Stimulated activated CD8-positive, alpha-beta memory T cell treated with anti-CD3 and anti-CD28 coated beads, Interleukin-15, amount 100 ng/mL, for 4 hours (primary cell): ENCODE data around the gene FRMD3.

Experiments
- DNase-seq, 2 donors: peaks; one replicate each; pipeline ENCODE4 v3.0.0-alpha.2; 2020; ENCODE audit warnings: low read depth in 2 of 2

The FRMD3 gene

GRCh38 chr9:83283528-83283927 lies 254.7 kb downstream of the FRMD3 start:
- DNase-seq, result no peak

- no peak for DNase-seq
Measured at GRCh38 chr9:83281306-83282255, 256.6 kb downstream of the FRMD3 start.

- DNase-seq, result no peak
Measured at GRCh38 chr9:83280790-83281189, 257.4 kb downstream of the FRMD3 start.

- DNase-seq, result no peak
Measured at GRCh38 chr9:83280268-83280667, 257.9 kb downstream of the FRMD3 start.

GRCh38 chr9:83274787-83275186 lies 263.4 kb downstream of the FRMD3 start:
- DNase-seq, result no peak

- no peak for DNase-seq
Measured at GRCh38 chr9:83271665-83272071, 266.5 kb downstream of the FRMD3 start.

- no peak for DNase-seq
Measured at GRCh38 chr9:83270116-83270515, 268.1 kb downstream of the FRMD3 start.

- DNase-seq, result no peak
Measured at GRCh38 chr9:83267741-83268140, 270.5 kb downstream of the FRMD3 start.

GRCh38 chr9:83266666-83267496 lies 271.3 kb downstream of the FRMD3 start:
- no peak for DNase-seq

- DNase-seq, result no peak
Measured at GRCh38 chr9:83266331-83266665, 271.9 kb downstream of the FRMD3 start.

- no peak for DNase-seq
Measured at GRCh38 chr9:83264315-83264714, 273.9 kb downstream of the FRMD3 start.

- no peak for DNase-seq
Measured at GRCh38 chr9:83259558-83259957, 278.6 kb downstream of the FRMD3 start.

- no peak for DNase-seq
Measured at GRCh38 chr9:83257937-83258891, 280.0 kb downstream of the FRMD3 start.

- DNase-seq, result no peak
Measured at GRCh38 chr9:83247732-83248131, 290.5 kb downstream of the FRMD3 start.

GRCh38 chr9:83245979-83246659 lies 292.1 kb downstream of the FRMD3 start:
- no peak for DNase-seq

GRCh38 chr9:83242066-83242465 lies 296.1 kb downstream of the FRMD3 start:
- DNase-seq, result no peak

GRCh38 chr9:83240671-83241070 lies 297.5 kb downstream of the FRMD3 start:
- no peak for DNase-seq

- DNase-seq, result no peak
Measured at GRCh38 chr9:83239747-83240146, 298.5 kb downstream of the FRMD3 start.

GRCh38 chr9:83238871-83239640 lies 299.1 kb downstream of the FRMD3 start:
- no peak for DNase-seq

GRCh38 chr9:83236029-83236696 lies 302.0 kb downstream of the FRMD3 start:
- no peak for DNase-seq
